ENCODE data around the gene SMPDL3B.

DNA sequence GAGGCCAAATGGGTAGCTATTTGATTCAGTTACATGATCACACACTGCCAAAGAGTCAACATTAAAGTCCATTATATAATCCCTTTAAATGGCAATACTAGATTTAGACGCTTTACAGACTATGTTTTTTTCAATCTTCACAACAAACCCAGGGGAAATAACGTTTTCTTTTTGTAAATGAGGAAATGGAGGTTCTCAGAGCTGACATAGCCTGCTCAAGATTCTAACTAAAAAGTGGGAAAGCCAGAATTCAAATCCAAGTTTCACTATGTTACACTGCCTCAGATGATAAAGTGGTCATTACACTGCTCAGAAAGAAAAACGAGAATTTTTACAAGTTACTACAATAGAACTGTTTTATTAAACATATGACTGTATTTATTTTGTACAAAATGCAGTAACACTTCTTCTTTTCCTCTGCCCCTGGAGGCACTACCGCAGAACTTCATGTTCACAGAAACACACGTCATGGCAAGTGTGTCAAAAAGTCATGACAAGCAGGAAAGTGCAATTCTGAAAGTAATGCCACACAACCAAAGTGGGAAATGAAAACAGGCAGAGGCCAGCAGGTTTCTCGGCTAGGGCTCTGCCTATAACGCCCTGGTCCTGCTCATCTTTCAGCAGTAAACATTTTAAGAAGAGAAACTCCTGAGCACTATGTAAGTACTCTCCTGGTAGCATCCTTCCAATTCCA, 43.5 kb upstream of the SMPDL3B start:
- TF ChIP-seq CTCF (tag by site-specific recombination; IDR thresholded peaks at IDR 0.05) (no peak), ZNF324 (tag by site-specific recombination; IDR thresholded peaks at IDR 0.05) (no peak), RBAK (tag by site-specific recombination; IDR thresholded peaks at IDR 0.05) (no peak), ZNF394 (tag by site-specific recombination; IDR thresholded peaks at IDR 0.05; ENCODE audit: borderline replicate concordance) (no peak), ZBTB20 (tag by site-specific recombination; IDR thresholded peaks at IDR 0.05) (no peak), IKZF3 (tag by site-specific recombination; IDR thresholded peaks at IDR 0.05) (no peak), ZNF23 (tag by site-specific recombination; IDR thresholded peaks at IDR 0.05; ENCODE audit: borderline replicate concordance) (no peak), PRDM1 (tag by site-specific recombination; IDR thresholded peaks at IDR 0.05) (0 out of 2 replicates have a peak, but pooled peaks have one; percentile 18), MYNN (tag by site-specific recombination; IDR thresholded peaks at IDR 0.05; ENCODE audit: borderline replicate concordance) (no peak), SCRT2 (tag by site-specific recombination; IDR thresholded peaks at IDR 0.05) (no peak)
- TF ChIP-seq, protein P1, sequence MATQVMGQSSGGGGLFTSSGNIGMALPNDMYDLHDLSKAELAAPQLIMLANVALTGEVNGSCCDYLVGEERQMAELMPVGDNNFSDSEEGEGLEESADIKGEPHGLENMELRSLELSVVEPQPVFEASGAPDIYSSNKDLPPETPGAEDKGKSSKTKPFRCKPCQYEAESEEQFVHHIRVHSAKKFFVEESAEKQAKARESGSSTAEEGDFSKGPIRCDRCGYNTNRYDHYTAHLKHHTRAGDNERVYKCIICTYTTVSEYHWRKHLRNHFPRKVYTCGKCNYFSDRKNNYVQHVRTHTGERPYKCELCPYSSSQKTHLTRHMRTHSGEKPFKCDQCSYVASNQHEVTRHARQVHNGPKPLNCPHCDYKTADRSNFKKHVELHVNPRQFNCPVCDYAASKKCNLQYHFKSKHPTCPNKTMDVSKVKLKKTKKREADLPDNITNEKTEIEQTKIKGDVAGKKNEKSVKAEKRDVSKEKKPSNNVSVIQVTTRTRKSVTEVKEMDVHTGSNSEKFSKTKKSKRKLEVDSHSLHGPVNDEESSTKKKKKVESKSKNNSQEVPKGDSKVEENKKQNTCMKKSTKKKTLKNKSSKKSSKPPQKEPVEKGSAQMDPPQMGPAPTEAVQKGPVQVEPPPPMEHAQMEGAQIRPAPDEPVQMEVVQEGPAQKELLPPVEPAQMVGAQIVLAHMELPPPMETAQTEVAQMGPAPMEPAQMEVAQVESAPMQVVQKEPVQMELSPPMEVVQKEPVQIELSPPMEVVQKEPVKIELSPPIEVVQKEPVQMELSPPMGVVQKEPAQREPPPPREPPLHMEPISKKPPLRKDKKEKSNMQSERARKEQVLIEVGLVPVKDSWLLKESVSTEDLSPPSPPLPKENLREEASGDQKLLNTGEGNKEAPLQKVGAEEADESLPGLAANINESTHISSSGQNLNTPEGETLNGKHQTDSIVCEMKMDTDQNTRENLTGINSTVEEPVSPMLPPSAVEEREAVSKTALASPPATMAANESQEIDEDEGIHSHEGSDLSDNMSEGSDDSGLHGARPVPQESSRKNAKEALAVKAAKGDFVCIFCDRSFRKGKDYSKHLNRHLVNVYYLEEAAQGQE (tag by site-specific recombination; IDR thresholded peaks at IDR 0.05), result no peak
- TF ChIP-seq, protein P2, sequence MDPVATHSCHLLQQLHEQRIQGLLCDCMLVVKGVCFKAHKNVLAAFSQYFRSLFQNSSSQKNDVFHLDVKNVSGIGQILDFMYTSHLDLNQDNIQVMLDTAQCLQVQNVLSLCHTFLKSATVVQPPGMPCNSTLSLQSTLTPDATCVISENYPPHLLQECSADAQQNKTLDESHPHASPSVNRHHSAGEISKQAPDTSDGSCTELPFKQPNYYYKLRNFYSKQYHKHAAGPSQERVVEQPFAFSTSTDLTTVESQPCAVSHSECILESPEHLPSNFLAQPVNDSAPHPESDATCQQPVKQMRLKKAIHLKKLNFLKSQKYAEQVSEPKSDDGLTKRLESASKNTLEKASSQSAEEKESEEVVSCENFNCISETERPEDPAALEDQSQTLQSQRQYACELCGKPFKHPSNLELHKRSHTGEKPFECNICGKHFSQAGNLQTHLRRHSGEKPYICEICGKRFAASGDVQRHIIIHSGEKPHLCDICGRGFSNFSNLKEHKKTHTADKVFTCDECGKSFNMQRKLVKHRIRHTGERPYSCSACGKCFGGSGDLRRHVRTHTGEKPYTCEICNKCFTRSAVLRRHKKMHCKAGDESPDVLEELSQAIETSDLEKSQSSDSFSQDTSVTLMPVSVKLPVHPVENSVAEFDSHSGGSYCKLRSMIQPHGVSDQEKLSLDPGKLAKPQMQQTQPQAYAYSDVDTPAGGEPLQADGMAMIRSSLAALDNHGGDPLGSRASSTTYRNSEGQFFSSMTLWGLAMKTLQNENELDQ (tag by site-specific recombination; IDR thresholded peaks at IDR 0.05; ENCODE audit: low read depth), result no peak

Data from HEK293 (cell line).